ENCODE data around the gene CFAP57. TPM values are rescaled to one million over a fixed set of nuclear protein-coding genes. Genes with fewer than 3 reads are reported as not detected.

The CFAP57 gene
- polyA plus RNA-seq, 2 of the 4 experiments (the other 2 are of a cell fraction): 0.54 to 0.80 TPM

DNA sequence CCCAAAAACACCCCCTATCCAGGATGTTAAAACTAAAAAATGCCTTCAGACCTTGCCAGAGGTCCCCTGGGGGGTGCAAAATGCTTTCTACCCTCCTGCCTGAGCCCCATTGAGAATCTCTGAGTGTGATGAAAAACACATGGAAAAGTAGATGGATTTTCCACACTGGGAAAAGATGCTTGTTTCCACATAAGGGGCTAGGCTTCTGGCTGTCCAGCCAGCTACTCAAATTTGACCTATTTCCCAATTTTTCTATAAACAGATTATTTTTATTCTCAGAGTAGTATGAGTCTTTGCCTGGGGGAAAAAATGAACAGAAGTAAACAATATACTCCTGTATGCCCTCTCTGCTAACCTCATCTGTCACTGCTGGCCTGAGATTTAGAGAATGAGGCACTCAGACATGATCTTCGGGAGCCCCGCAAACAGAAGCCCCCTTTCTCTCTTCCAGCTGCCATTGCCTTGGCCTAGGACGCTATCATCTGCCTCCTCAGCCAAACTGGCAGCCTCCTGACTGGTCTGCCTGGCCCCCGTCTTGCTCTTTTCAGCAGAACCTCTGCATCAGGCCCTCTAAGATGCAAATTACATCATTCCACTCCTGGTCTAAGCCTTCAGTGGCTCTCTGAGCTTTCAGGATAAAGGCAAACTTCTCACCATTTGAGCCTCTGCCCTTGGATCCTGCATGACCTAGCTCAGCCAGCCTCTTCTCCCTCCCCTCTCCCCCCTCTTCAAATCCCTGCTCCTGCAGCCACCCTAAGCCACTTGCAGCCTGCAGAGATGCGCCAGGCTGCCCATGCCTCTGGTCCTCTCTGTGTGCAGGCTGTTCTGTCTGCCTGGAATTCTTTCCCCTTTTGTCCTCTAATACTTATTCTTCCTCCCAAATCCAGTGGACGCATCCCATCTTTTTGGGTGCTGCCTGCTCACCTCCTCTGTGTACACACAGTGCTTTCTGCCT is 58.0 kb downstream of the CFAP57 start:
- no peaks in the 10 kb centered on the region for H3K9me3 ChIP-seq
- ATAC-seq (no peak), FAIRE-seq (no peak), DNase-seq (ENCODE audit: low read depth in 1 of 2, low spot score in 1 of 2) (no peak)
- ChIA-PET CTCF (interaction anchor here (1.3 to 2.1 kb wide), 4 partner anchors 11 to 313 kb away, joined by 3 to 6 read pairs (median 5); no protein-coding TSS in a partner anchor), POLR2A (no interaction called here)
- TF ChIP-seq HOXB13 (CRISPR knock-in tag; IDR thresholded peaks at IDR 0.05; ENCODE audit: low read depth): no peak
- no peak for TF ChIP-seq CHD2 (IDR thresholded peaks at IDR 0.05; ENCODE audit: low read length, partially characterized antibody)
- TF ChIP-seq ESRRA (IDR thresholded peaks at IDR 0.05; ENCODE audit: borderline replicate concordance, low read length): no peak
- TF ChIP-seq RARB (CRISPR knock-in tag; IDR thresholded peaks at IDR 0.05): no peak
- TF ChIP-seq, protein P1, sequence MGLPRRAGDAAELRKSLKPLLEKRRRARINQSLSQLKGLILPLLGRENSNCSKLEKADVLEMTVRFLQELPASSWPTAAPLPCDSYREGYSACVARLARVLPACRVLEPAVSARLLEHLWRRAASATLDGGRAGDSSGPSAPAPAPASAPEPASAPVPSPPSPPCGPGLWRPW (IDR thresholded peaks at IDR 0.05): no peak
- no peak for TF ChIP-seq NFE2L2 (conservative IDR thresholded peaks at IDR 0.05; ENCODE audit: low read length)
- TF ChIP-seq ZC3H11A (IDR thresholded peaks at IDR 0.05): no peak
- no peak for TF ChIP-seq NPAS2 (CRISPR knock-in tag; IDR thresholded peaks at IDR 0.05; ENCODE audit: borderline replicate concordance)
- TF ChIP-seq POLR2AphosphoS2 (conservative IDR thresholded peaks at IDR 0.05; ENCODE audit: low read length): no peak
- TF ChIP-seq NR3C1 (IDR thresholded peaks at IDR 0.05): no peak
- TF ChIP-seq MAZ (IDR thresholded peaks at IDR 0.05; ENCODE audit: borderline replicate concordance, low read depth, low read length): no peak
- TF ChIP-seq TP53 (CRISPR knock-in tag; IDR thresholded peaks at IDR 0.05): no peak
- no peak for TF ChIP-seq HOXA7 (CRISPR knock-in tag; IDR thresholded peaks at IDR 0.05)
- no peak for TF ChIP-seq ZNF302 (CRISPR knock-in tag; IDR thresholded peaks at IDR 0.05)
- no peak for TF ChIP-seq CHD4 (IDR thresholded peaks at IDR 0.05; ENCODE audit: borderline replicate concordance)
- no peak for TF ChIP-seq RFX5 (IDR thresholded peaks at IDR 0.05)
- no peak for TF ChIP-seq RAD21 (conservative IDR thresholded peaks at IDR 0.05 in 1 of 2, IDR thresholded peaks at IDR 0.05 in 1 of 2)
- no peak for TF ChIP-seq FOSB (CRISPR knock-in tag; IDR thresholded peaks at IDR 0.05)
- H3K4me3 ChIP-seq: no peak overlapping the region
- 83% methylated on average over 6 of the region's 6 CpGs for WGBS (ENCODE audit: missing lambda C conversion rate)
- no peak overlapping the region for H3K4me2 ChIP-seq
- H3K4me1 ChIP-seq: peaks cover 9% of the 10 kb centered on the region; the same call in 1 of the 3 replicates
- H3K27ac ChIP-seq: no peak overlapping the region

DNA sequence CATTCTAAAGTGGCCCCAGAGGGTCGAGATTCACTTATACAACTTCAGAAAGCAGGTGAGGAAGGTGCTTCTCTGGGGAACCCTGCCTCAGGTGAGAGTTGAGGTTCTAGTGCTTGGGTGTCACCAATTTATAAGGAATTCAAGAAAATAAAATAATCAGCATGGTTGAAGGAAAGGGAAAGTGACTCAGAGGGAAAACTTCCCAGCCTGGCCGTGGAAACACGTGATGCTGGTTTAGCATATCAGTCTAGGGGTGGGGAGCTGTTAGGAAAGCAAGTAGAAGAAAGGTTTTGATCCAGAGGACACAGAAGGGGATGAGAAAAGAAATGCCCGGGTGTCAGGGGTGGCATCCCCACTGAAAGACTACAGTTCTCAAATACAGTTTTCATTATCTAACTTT is 59.9 kb downstream of the CFAP57 start:
- Histone ChIP-seq H3K4me1 (peaks cover 9% of the 10 kb centered on the region; the same call in 1 of the 3 replicates), H3K27ac (peak overlapping the region in 1 of 2 experiments; percentile 54; a peak in 1 of 6 replicates), H3K4me2 (peak overlapping the region; percentile 40; the same call in 2 of the 3 replicates), H3K4me3 (no peak overlapping the region), H3K9me3 (no peaks in the 10 kb centered on the region)
- no peak for TF ChIP-seq ZFP36 (IDR thresholded peaks at IDR 0.05; ENCODE audit: borderline replicate concordance, partially characterized antibody)
- TF ChIP-seq RFX5 (IDR thresholded peaks at IDR 0.05): 0 out of 2 replicates have a peak, but pooled peaks have one; percentile 19
- POLR2A ChIA-PET: no interaction called here
- WGBS (ENCODE audit: missing lambda C conversion rate): 31% methylated on average over 4 of the region's 4 CpGs
- no peak for FAIRE-seq
- DNase-seq (ENCODE audit: low read depth in 1 of 2, low spot score in 1 of 2): peak in 1 of 2 experiments; percentile 10
- CTCF ChIA-PET: interaction anchor here (1.1 to 3.4 kb wide), 3 partner anchors 50 to 183 kb away, joined by 3 to 15 read pairs (median 3); no protein-coding TSS in a partner anchor
- ATAC-seq: no peak

DNA sequence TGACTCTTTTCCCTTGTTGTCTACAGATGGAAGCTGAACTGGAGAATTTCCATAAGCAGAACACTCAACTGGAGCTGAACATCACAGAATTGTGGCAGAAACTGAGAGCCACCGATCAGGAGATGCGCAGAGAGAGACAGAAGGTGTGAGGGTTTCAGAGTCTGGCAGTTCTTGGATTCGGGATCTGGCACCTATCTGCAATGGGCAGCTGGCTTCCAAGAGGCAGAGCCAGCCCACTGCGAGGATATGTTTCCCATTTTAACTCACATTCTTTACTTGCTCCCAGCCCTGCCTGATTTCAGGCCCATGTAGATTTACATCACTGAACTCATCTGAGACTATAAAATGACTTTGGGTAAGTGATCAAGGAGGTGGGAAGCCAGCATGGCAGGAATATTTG is 60.4 kb downstream of the CFAP57 start:
- H3K4me3 ChIP-seq: no peak overlapping the region
- H3K27ac ChIP-seq: peak overlapping the region in 1 of 2 experiments; percentile 54; a peak in 1 of 6 replicates
- no peak for FAIRE-seq
- DNase-seq (ENCODE audit: low read depth in 1 of 2, low spot score in 1 of 2): no peak
- ChIA-PET CTCF (interaction anchor here (1.1 to 3.4 kb wide), 2 partner anchors 49 to 182 kb away, joined by 3 to 15 read pairs; no protein-coding TSS in a partner anchor), POLR2A (no interaction called here)
- 83% methylated on average over 4 of the region's 4 CpGs for WGBS (ENCODE audit: missing lambda C conversion rate)
- H3K4me2 ChIP-seq: peak overlapping the region; percentile 40; the same call in 2 of the 3 replicates
- H3K4me1 ChIP-seq: peaks cover 9% of the 10 kb centered on the region; the same call in 1 of the 3 replicates
- ATAC-seq: no peak
- H3K9me3 ChIP-seq: no peaks in the 10 kb centered on the region
- TF ChIP-seq ZNF302 (CRISPR knock-in tag; IDR thresholded peaks at IDR 0.05) (no peak), JUN (IDR thresholded peaks at IDR 0.05) (no peak), JUNB (IDR thresholded peaks at IDR 0.05) (no peak), HOXB5 (CRISPR knock-in tag; IDR thresholded peaks at IDR 0.05) (no peak), CBX8 (IDR thresholded peaks at IDR 0.05) (no peak), ZC3H11A (IDR thresholded peaks at IDR 0.05) (no peak), RFX5 (IDR thresholded peaks at IDR 0.05) (no peak), HEYL (CRISPR knock-in tag; IDR thresholded peaks at IDR 0.05) (no peak), GATA3 (IDR thresholded peaks at IDR 0.05; ENCODE audit: borderline replicate concordance) (no peak), RAD21 (conservative IDR thresholded peaks at IDR 0.05 in 1 of 2, IDR thresholded peaks at IDR 0.05 in 1 of 2) (no peak), FOXS1 (CRISPR knock-in tag; IDR thresholded peaks at IDR 0.05) (no peak), KDM1A (IDR thresholded peaks at IDR 0.05; ENCODE audit: low read depth) (no peak)
- TF ChIP-seq, protein P2, sequence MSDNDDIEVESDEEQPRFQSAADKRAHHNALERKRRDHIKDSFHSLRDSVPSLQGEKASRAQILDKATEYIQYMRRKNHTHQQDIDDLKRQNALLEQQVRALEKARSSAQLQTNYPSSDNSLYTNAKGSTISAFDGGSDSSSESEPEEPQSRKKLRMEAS (IDR thresholded peaks at IDR 0.05): no peak
- TF ChIP-seq, protein P3, sequence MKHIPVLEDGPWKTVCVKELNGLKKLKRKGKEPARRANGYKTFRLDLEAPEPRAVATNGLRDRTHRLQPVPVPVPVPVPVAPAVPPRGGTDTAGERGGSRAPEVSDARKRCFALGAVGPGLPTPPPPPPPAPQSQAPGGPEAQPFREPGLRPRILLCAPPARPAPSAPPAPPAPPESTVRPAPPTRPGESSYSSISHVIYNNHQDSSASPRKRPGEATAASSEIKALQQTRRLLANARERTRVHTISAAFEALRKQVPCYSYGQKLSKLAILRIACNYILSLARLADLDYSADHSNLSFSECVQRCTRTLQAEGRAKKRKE (CRISPR knock-in tag; IDR thresholded peaks at IDR 0.05; ENCODE audit: low read depth): no peak
- TF ChIP-seq, protein P4, sequence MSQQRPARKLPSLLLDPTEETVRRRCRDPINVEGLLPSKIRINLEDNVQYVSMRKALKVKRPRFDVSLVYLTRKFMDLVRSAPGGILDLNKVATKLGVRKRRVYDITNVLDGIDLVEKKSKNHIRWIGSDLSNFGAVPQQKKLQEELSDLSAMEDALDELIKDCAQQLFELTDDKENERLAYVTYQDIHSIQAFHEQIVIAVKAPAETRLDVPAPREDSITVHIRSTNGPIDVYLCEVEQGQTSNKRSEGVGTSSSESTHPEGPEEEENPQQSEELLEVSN (IDR thresholded peaks at IDR 0.05; ENCODE audit: borderline replicate concordance, low read depth): no peak
